KMS-11 (cell line): ENCODE results near the gene ANO9.
A peak's percentile ranks its signal among the peaks of the same experiment; 100 is the strongest.

Experiments
- H2AFZ ChIP-seq: fragments of 200-600 bp; sonication (generic); 2 replicates; pipeline ENCODE4 v1.6.1; 2016; ENCODE audit warnings: antibody characterized with exemption, mixed run types, low read depth
- H3K27ac ChIP-seq: fragments of 200-600 bp; sonication (generic); 2 replicates; pipeline ENCODE4 v1.6.1; 2016; ENCODE audit warnings: mild to moderate bottlenecking, mixed run types
- H3K27me3 ChIP-seq: fragments of 200-600 bp; sonication (generic); 2 replicates; pipeline ENCODE4 v1.6.1; 2017; ENCODE audit warnings: mild to moderate bottlenecking, low read depth, mixed run types, moderate library complexity; ENCODE audit not compliant: insufficient read depth
- H3K36me3 ChIP-seq: fragments of 200-600 bp; sonication (generic); 2 replicates; pipeline ENCODE4 v1.6.1; 2017; ENCODE audit warnings: mild to moderate bottlenecking, mixed run types; ENCODE audit not compliant: insufficient read depth
- H3K4me1 ChIP-seq: fragments of 200-600 bp; sonication (generic); 2 replicates; pipeline ENCODE4 v1.6.1; 2016; ENCODE audit warnings: mild to moderate bottlenecking, low read depth, mixed run types; ENCODE audit not compliant: poor library complexity, severe bottlenecking
- H3K4me2 ChIP-seq: fragments of 200-600 bp; sonication (generic); 2 replicates; pipeline ENCODE4 v1.7.0; 2016; ENCODE audit warnings: mild to moderate bottlenecking, mixed run types
- H3K4me3 ChIP-seq: fragments of 200-600 bp; sonication (generic); IDR thresholded peaks from 2 replicates; pipeline ENCODE4 v1.6.1; 2017; ENCODE audit warnings: low read depth, low read length, mixed read lengths; ENCODE audit not compliant: insufficient read depth
- H3K79me2 ChIP-seq: fragments of 200-600 bp; sonication (generic); 2 replicates; pipeline ENCODE4 v1.6.1; 2016; ENCODE audit warnings: low read depth, mixed run types; ENCODE audit not compliant: insufficient read depth
- H3K9ac ChIP-seq: fragments of 200-600 bp; sonication (generic); 2 replicates; pipeline ENCODE4 v1.6.1; 2016; ENCODE audit warnings: mild to moderate bottlenecking, mixed run types
- H4K20me1 ChIP-seq: fragments of 200-600 bp; sonication (generic); 2 replicates; pipeline ENCODE4 v1.6.1; 2016; ENCODE audit warnings: mild to moderate bottlenecking, mixed run types; ENCODE audit not compliant: insufficient read depth
- CTCF ChIP-seq: fragments of 200-600 bp; sonication (generic); conservative IDR thresholded peaks from 2 replicates; pipeline ENCODE4 v1.6.1; 2017; ENCODE audit warnings: low read depth, mild to moderate bottlenecking, antibody characterized with exemption, low read length, moderate library complexity, mixed read lengths

Gene ANO9

GRCh38 chr11:441418-442274 lies at the start of gene ANO9:
Gene ANO9, minus strand, starts transcription at chr11:442011. Its CDS starts 85 bp downstream, at chr11:441926.
- H3K4me3 ChIP-seq: no peak within 1 kb of the TSS
- peaks cover 9% of the 10 kb centered on the region for H3K4me1 ChIP-seq
- peak within 1 kb of the TSS; percentile 64 for H2AFZ ChIP-seq
- no peak for TF ChIP-seq CTCF
- no peaks in the 10 kb centered on the region; the same call in 1 of the 2 replicates for H3K27me3 ChIP-seq
- no peaks in the 10 kb centered on the region for H4K20me1 ChIP-seq
- H3K36me3 ChIP-seq: no peaks in the 10 kb centered on the region
- peak within 1 kb of the TSS; percentile 51 for H3K4me2 ChIP-seq
- H3K27ac ChIP-seq: no peak within 1 kb of the TSS
- H3K9ac ChIP-seq: peak within 1 kb of the TSS; percentile 50; the same call in 1 of the 2 replicates
- no peaks in the 10 kb centered on the region for H3K79me2 ChIP-seq

GRCh38 chr11:491358-491757 lies 49.5 kb upstream of the ANO9 start:
- Histone ChIP-seq H3K4me1 (no peaks in the 10 kb centered on the region), H3K9ac (no peak overlapping the region), H3K36me3 (no peaks in the 10 kb centered on the region), H3K4me3 (no peak overlapping the region), H3K27ac (no peak overlapping the region), H4K20me1 (no peaks in the 10 kb centered on the region), H3K27me3 (no peaks in the 10 kb centered on the region), H2AFZ (no peak overlapping the region), H3K4me2 (no peak overlapping the region), H3K79me2 (no peaks in the 10 kb centered on the region)
- TF ChIP-seq CTCF: no peak

GRCh38 chr11:490930-491260 lies 49.1 kb upstream of the ANO9 start:
- Histone ChIP-seq H3K36me3 (no peaks in the 10 kb centered on the region), H3K27ac (no peak overlapping the region), H4K20me1 (no peaks in the 10 kb centered on the region), H3K27me3 (no peaks in the 10 kb centered on the region), H3K4me1 (no peaks in the 10 kb centered on the region), H3K9ac (no peak overlapping the region), H2AFZ (no peak overlapping the region), H3K79me2 (no peaks in the 10 kb centered on the region), H3K4me3 (no peak overlapping the region), H3K4me2 (no peak overlapping the region)
- no peak for TF ChIP-seq CTCF

- TF ChIP-seq CTCF: no peak
- H3K79me2 ChIP-seq: no peaks in the 10 kb centered on the region
These were observed 48.5 kb upstream of the ANO9 start for GRCh38 chr11:490186-490929.

More at GRCh38 chr11:490186-490929, 48.5 kb upstream of the ANO9 start:
- Histone ChIP-seq H3K4me2 (no peak overlapping the region), H3K36me3 (no peaks in the 10 kb centered on the region), H3K9ac (no peak overlapping the region), H3K4me3 (no peak overlapping the region), H3K27me3 (no peaks in the 10 kb centered on the region), H3K4me1 (no peaks in the 10 kb centered on the region), H2AFZ (no peak overlapping the region), H3K27ac (no peak overlapping the region), H4K20me1 (no peaks in the 10 kb centered on the region)
